NCI-H2107 treated with DMSO at 0.1 percent for 48 hours (cell line): ENCODE data around the gene ABRAXAS1.
"Not testable (repeated sequence)": the region's sequence is repeated elsewhere in the genome, so short reads cannot be mapped to it uniquely, and the experiment has no call there.

ENCODE experiments used
- DNase-seq: peaks from one replicate; lab custom pipeline; 2025; ENCODE audit not compliant: unreplicated experiment; lab: John Stamatoyannopoulos, UW

ABRAXAS1 gene

GRCh38 chr4:83484500-83485461 lies at the start of gene ABRAXAS1:
Gene ABRAXAS1 (minus strand): TSS chr4:83485100. CDS start chr4:83485072, 28 bp downstream.
- DNase-seq: peak; percentile 54

GRCh38 chr4:83527671-83528070 lies 42.8 kb upstream of the ABRAXAS1 start:
- DNase-seq: no peak

DNA sequence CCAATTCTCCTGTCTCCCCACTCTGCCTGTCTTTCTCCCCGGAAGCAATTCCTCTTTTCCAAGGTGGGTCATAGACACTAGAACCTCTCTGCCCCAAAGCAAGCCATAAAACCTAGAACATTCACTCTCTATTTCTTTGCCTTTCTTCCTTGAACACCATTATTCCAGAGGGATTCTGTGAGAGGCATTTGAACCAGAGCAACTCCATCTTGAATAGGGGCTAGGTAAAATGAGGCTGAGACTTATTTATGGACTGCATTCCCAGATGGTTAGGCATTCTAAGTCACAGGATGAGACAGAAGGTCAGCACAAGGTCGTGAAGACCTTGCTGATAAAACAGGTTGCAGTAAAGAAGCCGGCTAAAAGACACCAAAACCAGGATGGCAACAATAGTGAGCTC lies 37.3 kb upstream of the ABRAXAS1 start:
- DNase-seq: no peak

DNA sequence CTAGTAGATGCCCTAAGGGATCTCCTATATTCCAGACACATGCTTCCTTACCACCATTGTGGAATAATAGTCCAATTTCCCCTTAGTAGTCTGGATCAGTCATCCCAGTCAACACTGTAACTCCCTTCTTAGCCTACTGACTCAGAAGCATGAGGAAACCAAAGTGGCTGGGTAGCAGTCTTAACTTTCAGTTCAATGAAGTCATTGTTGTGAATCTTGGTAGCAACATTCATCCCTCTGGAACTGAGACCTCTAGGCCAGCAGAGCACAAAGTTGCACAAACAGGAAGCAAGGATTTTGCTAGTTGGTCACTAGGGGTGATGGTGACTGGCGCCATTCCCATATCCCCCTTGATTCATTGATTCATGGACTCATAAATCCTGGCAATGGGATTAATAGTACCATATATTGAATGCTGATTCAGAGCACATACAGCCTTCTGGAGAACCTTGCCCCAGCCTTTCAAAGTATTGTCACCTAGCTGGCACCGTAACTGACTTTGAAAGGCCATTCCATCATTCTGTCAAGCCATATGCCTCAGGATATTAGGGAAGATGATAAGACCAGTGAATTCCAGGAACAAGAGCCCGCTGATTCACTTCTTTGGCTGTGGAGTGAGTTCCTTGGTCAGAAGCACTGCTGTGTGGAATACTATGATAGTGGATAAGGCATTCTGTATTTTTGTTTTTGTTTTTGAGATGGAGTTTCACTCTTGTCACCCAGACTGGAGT lies 31.3 kb upstream of the ABRAXAS1 start:
- DNase-seq: no peak

- no peak for DNase-seq
Observed at GRCh38 chr4:83510442-83510841, 25.5 kb upstream of the ABRAXAS1 start.

DNA sequence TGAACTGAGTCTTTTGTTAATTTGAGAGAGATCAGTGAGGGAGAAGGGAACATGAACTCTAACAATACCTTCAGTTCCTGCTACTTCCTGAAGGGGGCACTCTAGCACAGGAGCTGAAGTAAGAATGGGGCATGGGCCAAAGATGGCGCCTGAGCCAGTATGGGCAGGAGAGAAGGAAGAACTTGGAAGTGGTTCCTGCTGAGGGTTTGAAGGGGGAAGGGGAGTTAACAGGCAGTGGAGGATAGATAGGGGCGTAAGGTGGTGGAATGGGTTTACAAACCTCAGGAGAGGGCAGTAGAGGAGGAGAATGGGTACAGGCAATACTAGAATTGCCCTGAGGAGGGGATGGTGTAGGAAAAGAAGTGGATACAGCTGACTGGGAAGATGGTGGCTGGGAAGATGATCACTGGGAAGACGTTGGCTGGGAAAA lies 24.3 kb upstream of the ABRAXAS1 start:
- DNase-seq: not testable (repeated sequence)

- DNase-seq: no peak
Observed at GRCh38 chr4:83504996-83505395, 20.1 kb upstream of the ABRAXAS1 start.

GRCh38 chr4:83504503-83504902 lies 19.6 kb upstream of the ABRAXAS1 start:
- peak; percentile 62 for DNase-seq

DNA sequence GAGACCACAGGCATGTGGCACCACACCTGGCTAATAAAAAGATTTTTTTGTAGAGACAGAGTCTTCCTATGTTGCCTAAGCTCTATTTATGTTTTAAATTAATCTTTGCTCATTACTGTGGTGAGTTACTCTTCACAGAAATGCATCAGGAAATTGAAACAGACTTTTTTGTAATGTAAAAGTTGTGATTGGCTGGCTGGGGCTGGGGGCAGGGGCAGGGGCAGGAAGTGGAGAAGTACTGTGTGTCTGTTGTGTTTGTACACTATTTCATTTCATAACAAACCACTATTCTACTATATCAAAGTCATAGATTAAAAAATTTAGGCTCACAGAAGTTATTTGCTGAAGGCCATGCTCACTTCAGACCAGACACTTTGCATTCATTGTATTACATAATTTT lies 19.1 kb upstream of the ABRAXAS1 start:
- no peak for DNase-seq

DNA sequence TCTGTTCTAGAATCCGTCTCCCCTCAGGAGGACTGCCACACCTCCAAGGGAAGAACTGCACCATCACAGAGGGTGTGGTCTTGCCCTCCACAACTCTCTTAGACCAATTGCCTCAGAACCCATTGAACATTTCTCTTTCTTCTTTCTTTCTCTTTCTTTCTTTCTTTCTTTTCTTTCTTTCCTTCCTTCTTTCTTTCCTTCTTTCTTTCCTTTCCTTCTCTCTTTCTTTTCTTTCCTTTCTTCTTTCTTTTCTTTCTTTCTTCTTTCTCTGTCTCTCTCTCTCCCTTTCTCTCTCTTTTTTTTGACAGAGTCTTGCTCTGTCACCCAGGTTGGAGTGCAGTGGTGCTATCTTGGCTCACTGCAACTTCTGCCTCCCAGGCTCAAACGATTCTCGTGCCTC lies 16.8 kb upstream of the ABRAXAS1 start:
- not testable (repeated sequence) for DNase-seq

- no peak for DNase-seq
Observed at GRCh38 chr4:83498187-83498586, 13.3 kb upstream of the ABRAXAS1 start.

DNA sequence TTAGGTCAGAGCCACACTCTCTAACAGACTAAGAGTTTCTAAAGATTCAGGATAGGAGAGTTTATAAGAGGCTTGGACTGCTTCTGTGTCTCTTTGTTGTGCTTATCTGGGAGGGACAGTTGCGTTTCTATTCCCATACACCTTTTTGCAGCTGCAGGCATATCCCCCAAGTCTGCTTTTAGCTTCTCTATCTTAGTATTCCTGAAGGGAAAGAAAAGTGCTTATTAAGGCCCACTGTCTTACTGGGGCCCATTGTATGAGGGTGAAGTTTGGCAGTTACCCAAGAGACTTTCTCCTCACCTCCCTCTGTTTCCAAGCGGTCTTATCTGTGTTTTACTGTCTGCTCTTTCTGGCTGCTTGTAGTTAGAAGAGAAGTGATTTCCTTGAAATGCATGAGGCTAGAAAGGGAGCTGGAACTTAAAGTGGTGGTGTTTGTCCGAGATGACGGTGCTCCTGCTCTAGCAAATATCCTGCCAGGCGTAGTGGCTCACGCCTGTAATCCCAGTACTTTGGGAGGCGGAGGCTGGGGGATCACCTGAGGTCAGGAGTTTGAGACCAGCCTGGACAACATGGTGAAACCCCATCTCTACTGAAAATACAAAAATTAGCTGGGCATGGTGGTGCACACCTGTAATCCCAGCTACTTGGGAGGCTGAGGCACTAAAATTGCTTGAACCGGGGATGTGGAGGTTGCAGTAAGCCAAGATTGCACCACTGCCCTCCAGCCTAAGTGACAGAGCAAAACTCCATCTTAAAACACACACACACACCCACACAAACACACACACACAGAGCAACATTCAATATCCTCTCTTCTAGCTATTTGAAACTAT lies 11.4 kb upstream of the ABRAXAS1 start:
- DNase-seq: not testable (repeated sequence)

- DNase-seq: peak; percentile 2
Observed at GRCh38 chr4:83490876-83491450, 6.1 kb upstream of the ABRAXAS1 start.

GRCh38 chr4:83489711-83490326 lies 4.9 kb upstream of the ABRAXAS1 start:
- DNase-seq: no peak

DNA sequence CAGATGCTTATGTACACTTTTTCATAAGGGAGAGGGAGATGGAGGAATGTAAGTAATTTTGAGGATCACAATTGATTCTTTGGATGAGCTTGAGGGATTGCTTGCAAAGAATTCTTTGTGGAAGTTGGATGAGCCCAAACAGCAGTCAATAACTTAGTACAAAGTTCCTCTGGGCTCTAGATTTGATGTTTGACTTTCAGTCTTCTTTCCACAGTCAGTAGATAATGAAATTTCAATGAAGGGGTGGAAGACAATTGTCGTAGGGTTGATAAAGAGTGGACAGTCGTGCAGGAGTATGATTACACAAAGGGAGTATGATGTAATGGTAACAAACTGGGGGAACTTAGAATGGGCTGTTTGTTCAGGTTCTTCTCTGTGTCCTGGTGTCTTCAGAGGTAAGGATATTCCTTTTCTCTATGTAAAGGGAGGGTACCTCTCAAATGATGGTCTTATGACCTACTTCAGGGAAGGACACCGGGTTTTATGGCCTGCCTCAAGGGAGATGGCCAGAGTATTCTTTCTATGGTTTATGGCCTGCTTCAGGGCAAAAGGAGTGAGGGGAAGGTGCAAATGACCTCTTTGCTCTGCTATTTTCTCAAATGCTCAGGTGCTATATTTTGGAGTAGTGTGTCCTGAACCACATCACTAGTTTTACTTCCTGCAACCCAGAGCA lies 1.7 kb upstream of the ABRAXAS1 start:
- no peak for DNase-seq

DNA sequence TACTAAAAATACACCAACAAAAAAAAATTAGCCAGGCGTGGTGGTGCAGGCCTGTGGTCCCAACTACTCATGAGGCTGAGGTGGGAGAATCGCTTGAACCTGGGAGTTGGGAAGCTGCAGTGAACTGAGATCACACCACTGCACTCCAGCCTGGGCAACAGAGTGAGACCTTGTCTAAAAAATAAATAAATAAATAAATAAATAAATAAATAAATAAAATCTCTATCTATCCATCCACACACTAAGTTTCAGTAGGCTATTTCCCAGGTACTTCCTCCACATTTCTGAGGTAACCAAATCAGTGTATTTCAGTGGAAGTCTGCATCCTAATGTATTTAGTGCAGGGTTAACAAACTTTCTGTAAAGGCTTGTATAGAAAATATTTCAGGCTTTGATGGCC lies 10.9 kb downstream of the ABRAXAS1 start:
- no peak for DNase-seq

DNA sequence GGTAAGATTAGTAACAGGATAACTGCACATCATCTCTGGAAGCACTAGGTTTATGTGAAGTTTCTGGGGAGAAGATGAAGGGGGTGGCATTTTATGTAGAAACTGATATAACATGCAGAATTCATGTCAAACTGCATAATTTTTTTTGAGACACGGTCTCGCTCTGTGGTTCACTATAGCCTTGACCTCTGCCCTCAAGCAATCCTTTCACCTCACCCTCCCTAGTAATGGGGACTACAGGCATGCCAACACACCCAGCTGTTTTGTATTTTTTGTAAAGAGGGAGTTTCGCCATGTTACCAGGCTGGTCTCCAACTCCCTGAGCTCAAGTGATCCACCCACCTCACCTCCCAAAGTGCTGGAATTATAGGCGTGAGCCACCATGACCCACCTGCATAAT lies 11.5 kb downstream of the ABRAXAS1 start:
- DNase-seq: no peak

GRCh38 chr4:83456184-83456501 lies 28.8 kb downstream of the ABRAXAS1 start:
- no peak for DNase-seq

GRCh38 chr4:83455281-83456183 lies 29.4 kb downstream of the ABRAXAS1 start, which contains the start of the genes HELQ and MRPS18C:
Gene HELQ (minus strand): TSS chr4:83455823. CDS start chr4:83455693, 130 bp downstream.
Gene MRPS18C (plus strand): TSS chr4:83456058. CDS start chr4:83456078, 20 bp downstream.
- DNase-seq: peak; percentile 83
